CD8-positive, alpha-beta memory T cell (primary cell): ENCODE data around the gene OXNAD1. TPM values are rescaled to one million over a fixed set of nuclear protein-coding genes. Genes with fewer than 3 reads are reported as not detected.
A peak's percentile ranks its signal among the peaks of the same experiment; 100 is the strongest.

ENCODE experiments used
- CTCF ChIA-PET: fragments of 350-600 bp; sonication (Branson Sonifier 250); formaldehyde crosslinking; loops from one replicate; lab custom pipeline; 2021; ENCODE audit warnings: antibody characterized with exemption; lab: Charles Lee
- POLR2A ChIA-PET: fragments of 350-600 bp; sonication (Branson Sonifier 250); formaldehyde crosslinking; loops from one replicate; lab custom pipeline; 2021; ENCODE audit warnings: antibody characterized with exemption; lab: Charles Lee
- DNase-seq, 5 donors: peaks; one replicate each; pipeline versions ENCODE4 v3.0.0 to v3.0.0-alpha.2; 2020 to 2022; ENCODE audit warnings: mixed read lengths in 1 of 5
- H3K27ac ChIP-seq: one replicate; pipeline ENCODE4 v1.7.0; 2013; ENCODE audit warnings: low read depth, mild to moderate bottlenecking, low read length, moderate library complexity
- H3K27me3 ChIP-seq: 2 replicates; pipeline ENCODE4 v1.7.0; 2013; ENCODE audit warnings: low read length, mild to moderate bottlenecking; ENCODE audit not compliant: insufficient read depth, poor library complexity, severe bottlenecking
- H3K36me3 ChIP-seq: 2 replicates; pipeline ENCODE4 v1.7.0; 2013; ENCODE audit warnings: mild to moderate bottlenecking, low read length, moderate library complexity; ENCODE audit not compliant: insufficient read depth
- H3K4me1 ChIP-seq: 2 replicates; pipeline ENCODE4 v1.7.0; 2013; ENCODE audit warnings: mild to moderate bottlenecking, low read length, moderate library complexity; ENCODE audit not compliant: insufficient read depth
- H3K4me3 ChIP-seq: 2 replicates; pipeline ENCODE4 v1.7.0; 2013; ENCODE audit warnings: mild to moderate bottlenecking, low read length
- H3K9me3 ChIP-seq: 2 replicates; pipeline ENCODE4 v1.7.0; 2013; ENCODE audit warnings: mild to moderate bottlenecking, low read length
- H3K27ac Mint-ChIP-seq, 8 donors: one replicate each; pipeline ENCODE4 v1.8.0; 2020 to 2021; ENCODE audit warnings: mixed read lengths in 8 of 8, mild to moderate bottlenecking in 6 of 8, inconsistent platforms in 3 of 8, moderate library complexity in 3 of 8
- H3K27me3 Mint-ChIP-seq, 2 donors: one replicate each; pipeline ENCODE4 v1.8.0; 2020 to 2021; ENCODE audit warnings: mixed read lengths in 2 of 2, mild to moderate bottlenecking in 1 of 2, moderate library complexity in 1 of 2
- H3K36me3 Mint-ChIP-seq, 3 donors: one replicate each; pipeline ENCODE4 v1.8.0; 2020 to 2021; ENCODE audit warnings: mixed read lengths in 3 of 3, inconsistent platforms in 1 of 3, mild to moderate bottlenecking in 1 of 3
- H3K4me1 Mint-ChIP-seq, 3 donors: one replicate each; pipeline ENCODE4 v1.8.0; 2020 to 2021; ENCODE audit warnings: mixed read lengths in 3 of 3, inconsistent platforms in 1 of 3, mild to moderate bottlenecking in 1 of 3
- H3K4me3 Mint-ChIP-seq, 7 donors: one replicate each; pipeline ENCODE4 v1.8.0; 2020 to 2021; ENCODE audit warnings: mixed read lengths in 7 of 7, mild to moderate bottlenecking in 6 of 7, moderate library complexity in 4 of 7, inconsistent platforms in 2 of 7
- H3K9me3 Mint-ChIP-seq, 5 donors: one replicate each; pipeline ENCODE4 v1.8.0; 2020 to 2022; ENCODE audit warnings: mixed read lengths in 5 of 5, mild to moderate bottlenecking in 3 of 5, moderate library complexity in 2 of 5, inconsistent platforms in 1 of 5
- polyA plus RNA-seq: library from polyadenylated mRNA; unstranded; fragments of 300-500 nt; fragmentation: Illumina TruSeq; gene quantifications from one replicate; pipeline ENCODE4 v1.2.3, GENCODE V29; 2021
- total RNA-seq, 2 experiments: library from RNA; stranded (reverse); gene quantifications; one replicate each; pipeline ENCODE4 v1.2.3, GENCODE V29; 2021

Gene OXNAD1
- total RNA-seq (10 to 100 TPM; 28.6 to 30.1 TPM), polyA plus RNA-seq (64.2 TPM)

- ChIA-PET POLR2A (interaction anchor here (0.7 to 1.6 kb wide), 9 partner anchors 13 to 975 kb away, joined by 3 to 19 read pairs (median 4); partner anchors contain the start of genes BTD and HACL1), CTCF (interaction anchor here (0.8 to 9.5 kb wide), 10 partner anchors 9 to 285 kb away, joined by 3 to 108 read pairs (median 6); partner anchors contain the start of gene RFTN1)
- peaks cover 2% of the 10 kb centered on the region for H3K36me3 ChIP-seq
- peak within 1 kb of the TSS; percentile 93 to 99 (median 97) for H3K4me3 Mint-ChIP-seq
- no peaks in the 10 kb centered on the region for H3K9me3 Mint-ChIP-seq
- peaks cover 19% of the 10 kb centered on the region for H3K4me1 ChIP-seq
- H3K4me3 ChIP-seq = peak within 1 kb of the TSS; percentile 88
- peaks cover 0 to 34% (median 2%) of the 10 kb centered on the region in 3 donors for H3K36me3 Mint-ChIP-seq
- H3K4me1 Mint-ChIP-seq = peaks cover 37 to 41% (median 38%) of the 10 kb centered on the region in 3 donors
- H3K27ac ChIP-seq = peak within 1 kb of the TSS; percentile 95
- H3K27me3 Mint-ChIP-seq = peaks cover 0 to 4% of the 10 kb centered on the region in 2 donors
- H3K27ac Mint-ChIP-seq = peak within 1 kb of the TSS; percentile 95 to 100 (median 100)
- no peaks in the 10 kb centered on the region for H3K27me3 ChIP-seq
- no peaks in the 10 kb centered on the region for H3K9me3 ChIP-seq
- peak; percentile 98 to 100 (median 99) for DNase-seq
Measured at GRCh38 chr3:16264708-16265454, at the start of gene OXNAD1, which contains the start of gene DPH3. OXNAD1 (plus strand) TSS chr3:16265212; CDS start chr3:16270953, 5,741 bp downstream. DPH3 (minus strand) TSS chr3:16264943; CDS start chr3:16264876, 67 bp downstream.

- ChIA-PET POLR2A (interaction anchor here (0.7 kb wide), 1 partner anchor 508 kb away, joined by 5 read pairs; no protein-coding TSS in a partner anchor), CTCF (no interaction called here)
- Histone ChIP-seq H3K27me3 (no peaks in the 10 kb centered on the region), H3K4me3 (no peak overlapping the region), H3K9me3 (no peaks in the 10 kb centered on the region), H3K27ac (no peak overlapping the region), H3K4me1 (no peaks in the 10 kb centered on the region), H3K36me3 (no peaks in the 10 kb centered on the region)
- Mint-ChIP-seq H3K4me3 (no peak overlapping the region), H3K27ac (no peak overlapping the region), H3K9me3 (no peaks in the 10 kb centered on the region), H3K27me3 (peaks cover 9 to 14% of the 10 kb centered on the region in 2 donors), H3K36me3 (no peaks in the 10 kb centered on the region), H3K4me1 (no peaks in the 10 kb centered on the region)
- DNase-seq = no peak
Measured at GRCh38 chr3:16216373-16216935, 48.6 kb upstream of the OXNAD1 start.

- Mint-ChIP-seq H3K4me3 (no peak overlapping the region), H3K27me3 (peaks cover 7% of the 10 kb centered on the region in 2 donors), H3K4me1 (no peaks in the 10 kb centered on the region), H3K9me3 (no peaks in the 10 kb centered on the region), H3K36me3 (no peaks in the 10 kb centered on the region), H3K27ac (no peak overlapping the region)
- H3K9me3 ChIP-seq = no peaks in the 10 kb centered on the region
- H3K4me1 ChIP-seq = no peaks in the 10 kb centered on the region
- no peaks in the 10 kb centered on the region for H3K27me3 ChIP-seq
- ChIA-PET POLR2A (no interaction called here), CTCF (no interaction called here)
- DNase-seq = no peak
- H3K27ac ChIP-seq = no peak overlapping the region
- no peak overlapping the region for H3K4me3 ChIP-seq
- H3K36me3 ChIP-seq = no peaks in the 10 kb centered on the region
Measured at GRCh38 chr3:16219777-16220176, 45.2 kb upstream of the OXNAD1 start.

- Histone ChIP-seq H3K36me3 (no peaks in the 10 kb centered on the region), H3K4me1 (no peaks in the 10 kb centered on the region), H3K4me3 (no peak overlapping the region), H3K27ac (no peak overlapping the region), H3K27me3 (no peaks in the 10 kb centered on the region), H3K9me3 (no peaks in the 10 kb centered on the region)
- peaks cover 0 to 2% (median 0%) of the 10 kb centered on the region in 5 donors for H3K9me3 Mint-ChIP-seq
- DNase-seq = no peak
- no peaks in the 10 kb centered on the region for H3K36me3 Mint-ChIP-seq
- POLR2A ChIA-PET = no interaction called here
- H3K27ac Mint-ChIP-seq = no peak overlapping the region
- H3K27me3 Mint-ChIP-seq = peaks cover 7 to 10% of the 10 kb centered on the region in 2 donors
- CTCF ChIA-PET = no interaction called here
- H3K4me3 Mint-ChIP-seq = no peak overlapping the region
- no peaks in the 10 kb centered on the region for H3K4me1 Mint-ChIP-seq
Measured at GRCh38 chr3:16221990-16222389, 43.0 kb upstream of the OXNAD1 start.

GRCh38 chr3:16222547-16222946 lies 42.5 kb upstream of the OXNAD1 start:
- Histone ChIP-seq H3K4me1 (no peaks in the 10 kb centered on the region), H3K27me3 (no peaks in the 10 kb centered on the region), H3K4me3 (no peak overlapping the region), H3K36me3 (no peaks in the 10 kb centered on the region), H3K9me3 (no peaks in the 10 kb centered on the region), H3K27ac (no peak overlapping the region)
- H3K9me3 Mint-ChIP-seq = peaks cover 0 to 2% (median 0%) of the 10 kb centered on the region in 5 donors
- CTCF ChIA-PET = no interaction called here
- POLR2A ChIA-PET = no interaction called here
- H3K27ac Mint-ChIP-seq = no peak overlapping the region
- H3K4me3 Mint-ChIP-seq = no peak overlapping the region
- DNase-seq = no peak
- H3K4me1 Mint-ChIP-seq = no peaks in the 10 kb centered on the region
- H3K36me3 Mint-ChIP-seq = no peaks in the 10 kb centered on the region
- H3K27me3 Mint-ChIP-seq = peaks cover 7 to 10% of the 10 kb centered on the region in 2 donors

GRCh38 chr3:16224325-16224724 lies 40.7 kb upstream of the OXNAD1 start:
- Mint-ChIP-seq H3K36me3 (no peaks in the 10 kb centered on the region), H3K9me3 (peaks cover 0 to 2% (median 0%) of the 10 kb centered on the region in 5 donors), H3K27ac (no peak overlapping the region), H3K27me3 (peaks cover 4 to 16% of the 10 kb centered on the region in 2 donors), H3K4me1 (no peaks in the 10 kb centered on the region), H3K4me3 (no peak overlapping the region)
- H3K36me3 ChIP-seq = no peaks in the 10 kb centered on the region
- CTCF ChIA-PET = no interaction called here
- no peaks in the 10 kb centered on the region for H3K4me1 ChIP-seq
- no peaks in the 10 kb centered on the region for H3K9me3 ChIP-seq
- POLR2A ChIA-PET = no interaction called here
- H3K27me3 ChIP-seq = no peaks in the 10 kb centered on the region
- H3K4me3 ChIP-seq = no peak overlapping the region
- no peak for DNase-seq
- no peak overlapping the region for H3K27ac ChIP-seq

GRCh38 chr3:16227566-16227965 lies 37.4 kb upstream of the OXNAD1 start:
- Histone ChIP-seq H3K27me3 (no peaks in the 10 kb centered on the region), H3K36me3 (no peaks in the 10 kb centered on the region), H3K9me3 (no peaks in the 10 kb centered on the region), H3K27ac (no peak overlapping the region), H3K4me3 (no peak overlapping the region), H3K4me1 (no peaks in the 10 kb centered on the region)
- no peaks in the 10 kb centered on the region for H3K36me3 Mint-ChIP-seq
- DNase-seq = no peak
- H3K27ac Mint-ChIP-seq = no peak overlapping the region
- POLR2A ChIA-PET = no interaction called here
- H3K4me1 Mint-ChIP-seq = no peaks in the 10 kb centered on the region
- H3K4me3 Mint-ChIP-seq = no peak overlapping the region
- CTCF ChIA-PET = no interaction called here
- H3K27me3 Mint-ChIP-seq = peaks cover 3 to 19% of the 10 kb centered on the region in 2 donors
- H3K9me3 Mint-ChIP-seq = peaks cover 0 to 2% (median 0%) of the 10 kb centered on the region in 5 donors

- Histone ChIP-seq H3K4me1 (no peaks in the 10 kb centered on the region), H3K4me3 (no peak overlapping the region), H3K27me3 (no peaks in the 10 kb centered on the region), H3K36me3 (no peaks in the 10 kb centered on the region), H3K27ac (no peak overlapping the region), H3K9me3 (no peaks in the 10 kb centered on the region)
- Mint-ChIP-seq H3K36me3 (no peaks in the 10 kb centered on the region), H3K4me3 (no peak overlapping the region), H3K9me3 (peaks cover 0 to 2% (median 0%) of the 10 kb centered on the region in 5 donors), H3K27me3 (peaks cover 2 to 32% of the 10 kb centered on the region in 2 donors), H3K4me1 (no peaks in the 10 kb centered on the region), H3K27ac (no peak overlapping the region)
- POLR2A ChIA-PET = no interaction called here
- DNase-seq = no peak
- CTCF ChIA-PET = interaction anchor here (1.4 kb wide), 1 partner anchor 14 kb away, joined by 3 read pairs; no protein-coding TSS in a partner anchor
Measured at GRCh38 chr3:16229681-16230080, 35.3 kb upstream of the OXNAD1 start.
